Neural progenitor cell (in vitro differentiated cells): ENCODE data around the gene ZSCAN16.

Experiments used
- CTCF ChIP-seq: fragments of 200-600 bp; sonication (generic); IDR thresholded peaks from 2 replicates; pipeline ENCODE4 v1.5.1; 2017; ENCODE audit warnings: antibody characterized with exemption, mild to moderate bottlenecking
- EZH2phosphoT487 ChIP-seq: fragments of 200-600 bp; sonication (generic); IDR thresholded peaks from 2 replicates; pipeline ENCODE4 v1.6.1; 2017; ENCODE audit warnings: antibody characterized with exemption

DNA sequence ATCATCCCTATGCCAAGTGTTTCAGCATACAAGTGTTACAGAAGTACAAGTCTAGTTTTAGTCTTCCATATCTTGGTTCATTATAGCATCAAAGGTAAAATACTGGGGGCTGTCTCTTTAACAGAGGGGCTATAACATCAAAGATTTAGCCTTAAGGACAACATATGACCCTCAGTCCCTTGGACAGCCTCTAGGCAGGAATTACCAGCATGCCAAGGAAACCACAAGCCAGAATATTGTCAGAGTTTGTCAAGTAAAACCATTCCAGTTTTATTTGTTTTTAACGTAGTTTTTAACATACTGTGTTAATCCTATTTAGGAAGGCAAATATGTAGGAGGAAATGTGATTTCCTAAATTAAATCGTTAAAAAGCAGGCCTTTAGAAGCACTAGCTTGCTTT is 35.8 kb downstream of the ZSCAN16 start:
- no peak for TF ChIP-seq CTCF
- TF ChIP-seq EZH2phosphoT487: no peak
